Endodermal cell (in vitro differentiated cells): ENCODE results near the gene CPED1. TPM values are rescaled to one million over a fixed set of nuclear protein-coding genes. Genes with fewer than 3 reads are reported as not detected.

Source experiments
- DNase-seq: peaks from one replicate; pipeline ENCODE4 v3.0.0-alpha.2; 2017
- H3K27ac ChIP-seq: 2 replicates; pipeline ENCODE4 v1.5.1; 2013; ENCODE audit warnings: mild to moderate bottlenecking, low read depth, low read length, moderate library complexity
- H3K27me3 ChIP-seq: 2 replicates; pipeline ENCODE4 v1.6.1; 2013; ENCODE audit warnings: mild to moderate bottlenecking, low read length, moderate library complexity; ENCODE audit not compliant: insufficient read depth, control insufficient read depth, poor library complexity, severe bottlenecking
- H3K36me3 ChIP-seq: 2 replicates; pipeline ENCODE4 v1.7.0; 2013; ENCODE audit warnings: mild to moderate bottlenecking, low read length, moderate library complexity; ENCODE audit not compliant: control insufficient read depth, insufficient read depth
- H3K4me1 ChIP-seq: one replicate; pipeline ENCODE4 v1.7.0; 2013; ENCODE audit warnings: low read length; ENCODE audit not compliant: control insufficient read depth, insufficient read depth
- H3K4me3 ChIP-seq: 2 replicates; pipeline ENCODE4 v1.5.1; 2013; ENCODE audit warnings: mild to moderate bottlenecking, low read length, moderate library complexity
- H3K9ac ChIP-seq: 2 replicates; pipeline ENCODE4 v1.6.1; 2013; ENCODE audit warnings: mild to moderate bottlenecking, low read length, moderate library complexity; ENCODE audit not compliant: poor library complexity, severe bottlenecking; ENCODE audit errors: extremely low read depth
- H3K9me3 ChIP-seq: 2 replicates; pipeline ENCODE4 v1.6.1; 2013; ENCODE audit warnings: mild to moderate bottlenecking, low read length, moderate library complexity; ENCODE audit not compliant: control insufficient read depth
- H3K27ac Mint-ChIP-seq: 2 replicates; pipeline ENCODE4 v1.8.0; 2020; ENCODE audit warnings: mixed read lengths
- H3K27me3 Mint-ChIP-seq: 2 replicates; pipeline ENCODE4 v1.8.0; 2021; ENCODE audit warnings: mild to moderate bottlenecking, mixed read lengths; ENCODE audit not compliant: insufficient read depth
- H3K36me3 Mint-ChIP-seq: 2 replicates; pipeline ENCODE4 v1.8.0; 2020; ENCODE audit warnings: low read depth, mixed read lengths
- H3K4me1 Mint-ChIP-seq: 2 replicates; pipeline ENCODE4 v1.8.0; 2020; ENCODE audit warnings: mixed read lengths
- H3K4me3 Mint-ChIP-seq: 2 replicates; pipeline ENCODE4 v1.8.0; 2020; ENCODE audit warnings: mild to moderate bottlenecking, moderate library complexity, mixed read lengths
- H3K9me3 Mint-ChIP-seq: 2 replicates; pipeline ENCODE4 v1.8.0; 2020; ENCODE audit warnings: mild to moderate bottlenecking, mixed read lengths
- WGBS, 2 experiments: methylation state at CpG; one replicate each; pipeline versions ENCODE4 v1.1.5 to v1.1.7; 2013; ENCODE audit warnings: missing lambda C conversion rate in 2 of 2, mixed read lengths in 1 of 2; ENCODE audit not compliant: insufficient coverage in 1 of 2, insufficient read length in 1 of 2; 5-methylcytosine and 5-hydroxymethylcytosine counted together
- total RNA-seq, 2 donors: library from RNA; stranded (reverse); fragmentation: NEBNext Ultra II Directional in 1 of 2; extraction: Animal tissue kit (Norgen Biotek cat#: 25700) in 1 of 2; gene quantifications; 2 replicates in 1 of 2; 3 replicates in 1 of 2; pipeline ENCODE4 v1.2.1, GENCODE V29; 2021
- TF ChIP-seq, protein P1 (sequence below): fragments of 200-600 bp; sonication (generic); conservative IDR thresholded peaks from 2 replicates; pipeline ENCODE4 v1.5.0; 2021; ENCODE audit warnings: antibody characterized with exemption, mild to moderate bottlenecking

CPED1 gene
- total RNA-seq, 2 donors from 2014 or later = 1.1 TPM; not detected in 1

- no peaks in the 10 kb centered on the region for H3K9me3 ChIP-seq
- Mint-ChIP-seq H3K4me3 (no peak overlapping the region), H3K36me3 (no peaks in the 10 kb centered on the region), H3K4me1 (no peaks in the 10 kb centered on the region), H3K9me3 (no peaks in the 10 kb centered on the region), H3K27ac (no peak overlapping the region), H3K27me3 (peaks cover 9% of the 10 kb centered on the region)
- H3K4me1 ChIP-seq = no peaks in the 10 kb centered on the region
- no peak overlapping the region for H3K27ac ChIP-seq
- H3K36me3 ChIP-seq = no peaks in the 10 kb centered on the region
- peaks cover 32% of the 10 kb centered on the region for H3K27me3 ChIP-seq
- WGBS, 2 experiments = 90 to 97% methylated on average over 5 of the region's 5 CpGs
- no peak for DNase-seq
- TF ChIP-seq, protein P1, sequence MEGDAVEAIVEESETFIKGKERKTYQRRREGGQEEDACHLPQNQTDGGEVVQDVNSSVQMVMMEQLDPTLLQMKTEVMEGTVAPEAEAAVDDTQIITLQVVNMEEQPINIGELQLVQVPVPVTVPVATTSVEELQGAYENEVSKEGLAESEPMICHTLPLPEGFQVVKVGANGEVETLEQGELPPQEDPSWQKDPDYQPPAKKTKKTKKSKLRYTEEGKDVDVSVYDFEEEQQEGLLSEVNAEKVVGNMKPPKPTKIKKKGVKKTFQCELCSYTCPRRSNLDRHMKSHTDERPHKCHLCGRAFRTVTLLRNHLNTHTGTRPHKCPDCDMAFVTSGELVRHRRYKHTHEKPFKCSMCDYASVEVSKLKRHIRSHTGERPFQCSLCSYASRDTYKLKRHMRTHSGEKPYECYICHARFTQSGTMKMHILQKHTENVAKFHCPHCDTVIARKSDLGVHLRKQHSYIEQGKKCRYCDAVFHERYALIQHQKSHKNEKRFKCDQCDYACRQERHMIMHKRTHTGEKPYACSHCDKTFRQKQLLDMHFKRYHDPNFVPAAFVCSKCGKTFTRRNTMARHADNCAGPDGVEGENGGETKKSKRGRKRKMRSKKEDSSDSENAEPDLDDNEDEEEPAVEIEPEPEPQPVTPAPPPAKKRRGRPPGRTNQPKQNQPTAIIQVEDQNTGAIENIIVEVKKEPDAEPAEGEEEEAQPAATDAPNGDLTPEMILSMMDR = no peak
- no peak overlapping the region for H3K4me3 ChIP-seq
- H3K9ac ChIP-seq = no peak overlapping the region
Measured at GRCh38 chr7:120994512-120995410, 6.2 kb downstream of the CPED1 start.

DNA sequence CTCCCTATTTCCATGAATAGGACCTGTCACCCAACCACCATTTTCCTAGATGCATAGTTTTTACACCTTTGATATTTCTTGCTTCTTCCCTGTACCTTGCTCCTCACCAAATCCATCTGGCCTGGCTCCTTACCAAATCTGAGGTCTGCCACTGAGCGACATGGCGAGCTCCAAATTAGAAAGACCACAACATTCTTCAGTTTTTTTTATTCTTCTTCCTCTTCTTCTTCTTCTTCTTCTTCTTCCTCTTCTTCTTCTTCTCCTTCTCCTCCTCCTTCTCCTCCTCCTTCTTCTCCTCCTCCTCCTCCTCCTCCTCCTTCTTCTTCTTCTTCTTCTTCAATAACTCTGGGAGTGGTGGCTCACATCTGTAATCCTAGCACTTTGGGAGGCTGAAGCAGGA is 7.1 kb downstream of the CPED1 start:
- Mint-ChIP-seq H3K27ac (no peak overlapping the region), H3K27me3 (peaks cover 2% of the 10 kb centered on the region), H3K36me3 (no peaks in the 10 kb centered on the region), H3K9me3 (no peaks in the 10 kb centered on the region), H3K4me3 (no peak overlapping the region), H3K4me1 (no peaks in the 10 kb centered on the region)
- DNase-seq = no peak
- H3K36me3 ChIP-seq = no peaks in the 10 kb centered on the region
- H3K9ac ChIP-seq = no peak overlapping the region
- no peak overlapping the region for H3K27ac ChIP-seq
- H3K4me3 ChIP-seq = no peak overlapping the region
- H3K9me3 ChIP-seq = no peaks in the 10 kb centered on the region
- 94 to 100% methylated on average over 2 of the region's 2 CpGs for WGBS, 2 experiments
- TF ChIP-seq, protein P1 = no peak
- no peaks in the 10 kb centered on the region for H3K4me1 ChIP-seq
- peaks cover 23% of the 10 kb centered on the region for H3K27me3 ChIP-seq

DNA sequence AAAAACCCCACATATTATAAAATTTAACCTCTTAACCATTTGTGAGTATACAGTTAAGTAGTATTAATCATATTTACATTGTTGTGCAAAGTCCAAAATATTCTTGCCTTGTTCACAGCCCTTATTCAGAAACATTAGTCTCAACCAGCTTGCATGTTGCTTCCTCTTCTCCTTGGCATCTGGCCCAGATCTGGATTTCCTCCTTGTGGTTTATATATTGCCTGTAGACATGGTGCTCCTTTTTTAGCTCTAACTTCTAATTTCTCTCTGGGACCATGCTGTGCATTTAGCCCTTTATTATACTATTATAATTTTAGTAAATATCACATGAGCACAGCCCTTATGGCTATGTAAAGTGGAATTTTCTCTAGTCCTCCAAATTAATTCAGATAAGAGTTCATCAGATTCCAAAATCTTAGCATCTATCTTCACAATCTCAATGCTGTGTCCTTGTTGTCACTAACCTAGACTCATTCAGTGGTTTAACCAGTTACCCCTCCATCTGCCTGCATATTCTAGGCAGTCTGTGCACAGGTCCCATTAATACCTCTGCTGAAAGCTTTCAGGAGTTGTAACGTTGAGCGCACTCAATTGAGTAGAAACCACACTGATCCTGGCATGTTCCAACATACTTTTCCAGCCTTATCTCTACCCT is 7.9 kb downstream of the CPED1 start:
- H3K36me3 ChIP-seq = no peaks in the 10 kb centered on the region
- no peaks in the 10 kb centered on the region for H3K27me3 Mint-ChIP-seq
- no peak overlapping the region for H3K4me3 Mint-ChIP-seq
- H3K4me1 Mint-ChIP-seq = no peaks in the 10 kb centered on the region
- TF ChIP-seq, protein P1 = no peak
- no peak overlapping the region for H3K27ac ChIP-seq
- no peak overlapping the region for H3K27ac Mint-ChIP-seq
- H3K9me3 Mint-ChIP-seq = no peaks in the 10 kb centered on the region
- H3K9me3 ChIP-seq = no peaks in the 10 kb centered on the region
- no peaks in the 10 kb centered on the region for H3K4me1 ChIP-seq
- DNase-seq = no peak
- whole genome bisulfite sequencing, 2 experiments = 93 to 100% methylated on average over 2 of the region's 2 CpGs
- H3K36me3 Mint-ChIP-seq = no peaks in the 10 kb centered on the region
- no peak overlapping the region for H3K9ac ChIP-seq
- no peak overlapping the region for H3K4me3 ChIP-seq
- peaks cover 15% of the 10 kb centered on the region for H3K27me3 ChIP-seq
